NK-92 treated with Interleukin-12 subunit alpha and Interleukin-12 subunit beta, amount 100 ng/mL, for 24 hours (cell line): ENCODE results near the gene GPNMB.
"Not testable (repeated sequence)": the region's sequence is repeated elsewhere in the genome, so short reads cannot be mapped to it uniquely, and the experiment has no call there.

Source experiments
- DNase-seq: peaks from one replicate; lab custom pipeline; 2025; lab: John Stamatoyannopoulos, UW

GPNMB gene

GRCh38 chr7:23306936-23307521, 60.5 kb downstream of the GPNMB start:
- no peak for DNase-seq

DNA sequence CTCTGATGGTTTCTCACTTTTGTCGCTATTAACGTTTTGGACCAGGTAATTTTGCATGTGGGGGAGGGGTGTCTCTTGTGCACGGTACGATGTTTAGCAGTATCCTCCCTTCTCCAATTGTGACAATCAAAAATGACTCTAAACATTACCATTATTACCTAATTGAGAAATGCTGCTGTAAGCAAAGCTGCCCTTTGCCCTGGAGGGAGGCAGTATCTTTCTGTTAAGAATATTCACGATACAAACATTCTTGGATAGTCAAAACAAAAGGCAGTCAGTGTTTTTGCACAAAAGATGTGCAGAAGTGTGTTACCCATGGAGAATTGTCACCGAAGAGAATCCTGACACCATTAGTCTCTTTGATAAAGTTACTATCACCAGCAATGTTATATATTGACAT, 62.2 kb downstream of the GPNMB start:
- no peak for DNase-seq

DNA sequence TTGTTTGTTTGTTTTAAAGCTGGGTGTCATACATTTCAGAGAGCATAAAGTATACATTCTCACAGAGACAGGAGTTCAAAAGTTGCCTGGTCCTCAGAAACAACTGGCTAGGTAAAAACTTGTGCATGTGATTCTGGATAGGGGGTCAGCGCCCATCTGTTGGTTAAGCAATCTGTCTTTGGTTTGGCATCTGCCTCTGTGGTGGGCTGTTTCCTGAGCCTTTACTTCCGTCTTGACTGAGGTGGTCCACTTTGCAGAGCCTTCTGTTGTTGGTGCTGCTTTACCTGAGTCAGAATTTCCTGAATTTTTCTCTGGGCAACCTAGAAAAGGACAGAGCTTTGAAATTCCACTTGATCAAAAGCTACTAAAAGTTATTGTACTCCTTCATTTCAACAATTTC, 65.6 kb downstream of the GPNMB start:
- DNase-seq = not testable (repeated sequence)

GRCh38 chr7:23315366-23315765, 68.8 kb downstream of the GPNMB start:
- DNase-seq = no peak
